ENCODE data around the gene DTNA. TPM values are rescaled to one million over a fixed set of nuclear protein-coding genes. Genes with fewer than 3 reads are reported as not detected.

Gene DTNA
- total RNA-seq, result 10 to 100 TPM in 8 of 9 donors, 1 to 10 TPM in 1; 6.3 to 43.9 (median 23.4) TPM
- polyA plus RNA-seq, result 10 to 100 TPM in 2 of 3 donors, 1 to 10 TPM in 1; 8.2 to 23.1 (median 14.8) TPM
- long read RNA-seq, donor 1, partial matches to known transcripts, result 8 of 8 reads
- long read RNA-seq, donor 1, other reads (novel, unspliced or antisense), result 0 of 8 reads
- long read RNA-seq, donor 2, result 0 reads
- long read RNA-seq, donor 3, result 0 reads
- long read RNA-seq, donor 4, partial matches to known transcripts, result 0 of 3 reads
- long read RNA-seq, donor 4, other reads (novel, unspliced or antisense), result 3 of 3 reads
- long read RNA-seq, donor 5, partial matches to known transcripts, result 2 of 7 reads
- long read RNA-seq, donor 5, other reads (novel, unspliced or antisense), result 5 of 7 reads
- long read RNA-seq, donor 6, partial matches to known transcripts, result 0 of 8 reads
- long read RNA-seq, donor 6, other reads (novel, unspliced or antisense), result 6 of 8 reads
- long read RNA-seq, donor 7, result 0 reads
- long read RNA-seq, donor 8, partial matches to known transcripts, result 0 of 7 reads
- long read RNA-seq, donor 8, other reads (novel, unspliced or antisense), result 6 of 7 reads
- long read RNA-seq, donor 9, result 0 reads
- long read RNA-seq, donor 10, result 0 reads

GRCh38 chr18:34709750-34710441 is at the start of gene DTNA:
Gene DTNA, plus strand, starts transcription at chr18:34710298. Its CDS starts 45,679 bp downstream, at chr18:34755977.
- WGBS, 4 donors, result 34 to 52% (median 51%) methylated on average over 1 of the region's 1 CpG
- H3K27me3 ChIP-seq, result no peaks in the 10 kb centered on the region
- no peaks in the 10 kb centered on the region for H3K9me3 ChIP-seq (replicated peaks in 1 of 3)
- H3K36me3 ChIP-seq (replicated peaks in 1 of 2), result no peaks in the 10 kb centered on the region
- H3K4me1 ChIP-seq (replicated peaks in 1 of 2), result peaks cover 23 to 43% of the 10 kb centered on the region in 2 donors
- TF ChIP-seq, protein P1, sequence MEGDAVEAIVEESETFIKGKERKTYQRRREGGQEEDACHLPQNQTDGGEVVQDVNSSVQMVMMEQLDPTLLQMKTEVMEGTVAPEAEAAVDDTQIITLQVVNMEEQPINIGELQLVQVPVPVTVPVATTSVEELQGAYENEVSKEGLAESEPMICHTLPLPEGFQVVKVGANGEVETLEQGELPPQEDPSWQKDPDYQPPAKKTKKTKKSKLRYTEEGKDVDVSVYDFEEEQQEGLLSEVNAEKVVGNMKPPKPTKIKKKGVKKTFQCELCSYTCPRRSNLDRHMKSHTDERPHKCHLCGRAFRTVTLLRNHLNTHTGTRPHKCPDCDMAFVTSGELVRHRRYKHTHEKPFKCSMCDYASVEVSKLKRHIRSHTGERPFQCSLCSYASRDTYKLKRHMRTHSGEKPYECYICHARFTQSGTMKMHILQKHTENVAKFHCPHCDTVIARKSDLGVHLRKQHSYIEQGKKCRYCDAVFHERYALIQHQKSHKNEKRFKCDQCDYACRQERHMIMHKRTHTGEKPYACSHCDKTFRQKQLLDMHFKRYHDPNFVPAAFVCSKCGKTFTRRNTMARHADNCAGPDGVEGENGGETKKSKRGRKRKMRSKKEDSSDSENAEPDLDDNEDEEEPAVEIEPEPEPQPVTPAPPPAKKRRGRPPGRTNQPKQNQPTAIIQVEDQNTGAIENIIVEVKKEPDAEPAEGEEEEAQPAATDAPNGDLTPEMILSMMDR (IDR thresholded peaks at IDR 0.05), result no peak
- TF ChIP-seq POLR2A (IDR thresholded peaks at IDR 0.05), result no peak
- peak within 1 kb of the TSS in 2 of 4 donors; percentile 5 to 37 for H3K4me3 ChIP-seq
- peak within 1 kb of the TSS in 4 of 5 donors; percentile 31 to 69 (median 53) for H3K27ac ChIP-seq
- intact Hi-C loops (cut with DNase I), result no loop called here
- DNase-seq, result peak in 3 of 7 donors; percentile 28 to 45 (median 30)

- Histone ChIP-seq H3K9me3 (replicated peaks in 1 of 3) (no peaks in the 10 kb centered on the region), H3K4me1 (replicated peaks in 1 of 2) (peaks cover 17 to 27% of the 10 kb centered on the region in 2 donors), H3K36me3 (replicated peaks in 1 of 2) (no peaks in the 10 kb centered on the region), H3K27me3 (no peaks in the 10 kb centered on the region), H3K27ac (peak overlapping the region in 4 of 5 donors; percentile 70 to 87 (median 82)), H3K4me3 (no peak overlapping the region)
- intact Hi-C loops (cut with DNase I), result loop anchor here in 1 of 2 donors (10.0 kb wide), 1 partner anchor 114 kb away; no protein-coding TSS in a partner anchor
- TF ChIP-seq, protein P1 (IDR thresholded peaks at IDR 0.05), result no peak
- TF ChIP-seq POLR2A (IDR thresholded peaks at IDR 0.05), result no peak
- DNase-seq, result no peak
- 76 to 84% (median 81%) methylated on average over 2 of the region's 2 CpGs for WGBS, 4 donors
Observed at GRCh38 chr18:34660572-34660971, 49.5 kb upstream of the DTNA start.

GRCh38 chr18:34661464-34662087 is 48.5 kb upstream of the DTNA start:
- Histone ChIP-seq H3K4me3 (no peak overlapping the region), H3K4me1 (replicated peaks in 1 of 2) (peaks cover 17 to 27% of the 10 kb centered on the region in 2 donors), H3K27me3 (no peaks in the 10 kb centered on the region), H3K27ac (peak overlapping the region in 1 of 5 donors; percentile 87), H3K9me3 (replicated peaks in 1 of 3) (no peaks in the 10 kb centered on the region), H3K36me3 (replicated peaks in 1 of 2) (no peaks in the 10 kb centered on the region)
- 50 to 56% (median 53%) methylated on average over 4 of the region's 4 CpGs for WGBS, 4 donors
- intact Hi-C loops (cut with DNase I), result loop anchor here in 1 of 2 donors (10.0 kb wide), 1 partner anchor 113 kb away; no protein-coding TSS in a partner anchor
- peak in 1 of 7 donors; percentile 21 for DNase-seq
- TF ChIP-seq, protein P1 (IDR thresholded peaks at IDR 0.05), result peak; percentile 69 to 88 (median 80)
- no peak for TF ChIP-seq POLR2A (IDR thresholded peaks at IDR 0.05)

Data from adrenal gland (tissue), 19 donors.